HUES64 (cell line): ENCODE results near the gene MICAL3.

ENCODE experiments used
- H3K27ac ChIP-seq: 2 replicates; pipeline ENCODE4 v1.7.0; 2013; ENCODE audit warnings: low read depth, low read length, inconsistent platforms
- H3K27me3 ChIP-seq: 2 replicates; pipeline ENCODE4 v1.6.1; 2013; ENCODE audit warnings: mild to moderate bottlenecking, low read length; ENCODE audit not compliant: insufficient read depth
- H3K36me3 ChIP-seq: 2 replicates; pipeline ENCODE4 v1.6.1; 2013; ENCODE audit warnings: mild to moderate bottlenecking, low read length; ENCODE audit not compliant: insufficient read depth
- H3K4me1 ChIP-seq: 2 replicates; pipeline ENCODE4 v1.6.1; 2013; ENCODE audit warnings: mild to moderate bottlenecking, low read length, moderate library complexity; ENCODE audit not compliant: insufficient read depth
- H3K4me3 ChIP-seq: 2 replicates; pipeline ENCODE4 v1.5.1; 2013; ENCODE audit warnings: mild to moderate bottlenecking, low read length, moderate library complexity
- H3K9ac ChIP-seq: 2 replicates; pipeline ENCODE4 v1.6.1; 2013; ENCODE audit warnings: mild to moderate bottlenecking, low read depth, low read length
- H3K9me3 ChIP-seq: 2 replicates; pipeline ENCODE4 v1.6.1; 2013; ENCODE audit warnings: low read depth, low read length; ENCODE audit not compliant: insufficient read depth
- WGBS: fragments of 150-250, 120-280 bp; methylation state at CpG from one replicate; pipeline ENCODE4 v1.1.7; 2013; ENCODE audit warnings: missing lambda C conversion rate; 5-methylcytosine and 5-hydroxymethylcytosine counted together

Gene MICAL3

DNA sequence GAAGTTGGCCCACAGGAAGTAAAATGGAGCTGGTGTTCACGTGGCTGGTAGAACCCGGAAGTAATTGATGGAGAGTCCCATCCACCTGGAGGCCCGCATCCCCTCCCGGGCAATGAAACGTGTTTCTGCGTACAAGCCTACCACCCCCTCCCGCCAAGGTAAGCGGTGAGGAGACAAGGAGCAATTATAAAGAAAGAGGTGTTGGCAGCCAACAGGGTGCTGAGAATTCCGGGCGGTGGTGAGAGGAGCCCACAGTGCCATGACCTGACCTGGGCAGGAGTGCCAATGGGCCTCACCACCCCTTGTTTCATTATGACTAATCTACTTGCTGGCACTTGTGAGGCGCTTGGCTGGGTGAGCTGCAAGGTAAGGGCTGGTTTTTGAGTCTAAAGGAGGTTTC lies 166.3 kb downstream of the MICAL3 start:
- Histone ChIP-seq H3K9ac (no peak overlapping the region), H3K27ac (no peak overlapping the region), H3K4me1 (no peaks in the 10 kb centered on the region), H3K9me3 (no peaks in the 10 kb centered on the region), H3K4me3 (no peak overlapping the region), H3K36me3 (no peaks in the 10 kb centered on the region), H3K27me3 (no peaks in the 10 kb centered on the region)
- 96% methylated on average over 11 of the region's 11 CpGs for WGBS

DNA sequence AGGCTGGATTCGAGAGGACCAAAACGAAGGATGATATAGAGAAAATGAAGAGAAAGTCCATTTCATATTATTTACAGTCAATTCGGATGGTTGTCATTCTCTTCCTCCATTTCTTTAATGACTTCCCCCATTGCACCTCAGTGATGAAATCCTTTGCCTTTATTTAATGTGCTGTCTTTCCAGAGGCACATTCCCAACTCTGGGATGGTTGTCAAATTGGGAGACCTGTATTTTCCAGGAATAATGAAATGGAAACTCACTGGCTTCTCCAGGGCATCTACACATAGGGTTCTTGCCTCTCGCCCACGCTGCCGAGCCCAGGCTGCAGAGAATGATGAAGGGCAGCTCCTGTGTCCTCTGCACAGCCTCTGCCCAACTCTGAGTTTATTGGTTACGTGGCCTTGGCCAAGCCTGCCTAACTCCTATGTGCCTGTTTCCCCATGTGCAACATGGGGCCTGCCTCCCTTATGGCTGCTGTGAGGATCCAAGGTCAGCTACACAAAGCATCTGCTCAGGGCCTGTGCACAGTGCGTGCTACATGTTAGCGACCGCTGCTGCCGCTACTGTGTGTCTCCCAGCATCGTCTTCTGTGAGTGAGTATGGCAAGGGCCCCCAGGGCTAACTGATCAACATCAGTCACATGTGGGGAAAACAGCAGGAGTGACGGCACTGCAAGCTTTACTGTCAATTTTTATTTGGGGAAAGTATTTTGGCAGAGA lies 168.6 kb downstream of the MICAL3 start:
- no peak overlapping the region for H3K9ac ChIP-seq
- H3K36me3 ChIP-seq: no peaks in the 10 kb centered on the region
- H3K4me3 ChIP-seq: no peak overlapping the region
- H3K4me1 ChIP-seq: no peaks in the 10 kb centered on the region
- H3K27me3 ChIP-seq: no peaks in the 10 kb centered on the region
- no peak overlapping the region for H3K27ac ChIP-seq
- no peaks in the 10 kb centered on the region for H3K9me3 ChIP-seq
- WGBS: 95% methylated on average over 12 of the region's 13 CpGs

DNA sequence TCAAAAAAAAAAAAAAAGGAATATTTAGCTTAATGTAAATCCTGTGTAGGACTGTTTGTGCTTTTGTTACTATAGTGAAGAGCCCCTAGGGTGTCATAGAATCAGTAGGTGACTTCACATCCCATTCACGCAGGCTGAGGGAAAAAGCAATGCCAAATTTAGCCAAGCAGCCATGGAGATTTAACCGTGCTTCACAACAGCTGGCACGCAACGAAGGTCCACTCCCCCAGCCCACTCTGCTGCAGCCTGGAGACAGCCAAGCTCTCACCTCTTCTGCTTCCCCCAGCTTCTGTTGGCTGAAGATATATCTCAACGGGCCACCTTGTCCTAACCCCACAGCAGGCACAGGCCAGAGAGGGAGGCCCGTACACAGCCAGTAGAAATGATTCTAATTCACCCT lies 171.3 kb downstream of the MICAL3 start:
- no peaks in the 10 kb centered on the region for H3K4me1 ChIP-seq
- WGBS: 96% methylated on average over 6 of the region's 6 CpGs
- no peak overlapping the region for H3K9ac ChIP-seq
- no peaks in the 10 kb centered on the region for H3K36me3 ChIP-seq
- H3K9me3 ChIP-seq: no peaks in the 10 kb centered on the region
- H3K27ac ChIP-seq: no peak overlapping the region
- H3K27me3 ChIP-seq: no peaks in the 10 kb centered on the region
- H3K4me3 ChIP-seq: no peak overlapping the region

DNA sequence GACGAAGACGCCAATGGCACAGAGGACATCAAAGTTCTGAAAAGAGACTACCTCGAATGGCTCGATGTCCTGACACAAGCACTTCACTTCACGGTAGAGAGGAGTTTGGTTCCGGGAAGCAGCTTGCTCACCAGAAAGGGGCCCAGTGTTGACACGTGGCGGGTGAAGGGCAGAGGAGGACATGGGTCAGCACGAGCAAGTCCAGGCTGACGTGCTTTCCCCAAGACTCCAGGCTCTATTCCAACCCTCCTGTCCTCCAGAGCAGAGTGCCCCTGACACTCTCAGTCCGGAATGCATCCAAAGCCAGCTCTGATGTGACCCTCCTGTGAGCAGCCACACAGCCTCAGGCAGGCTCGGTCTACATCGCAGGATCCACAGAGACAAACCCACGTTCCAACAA lies 172.6 kb downstream of the MICAL3 start:
- H3K36me3 ChIP-seq: no peaks in the 10 kb centered on the region
- no peaks in the 10 kb centered on the region for H3K4me1 ChIP-seq
- no peak overlapping the region for H3K27ac ChIP-seq
- H3K9ac ChIP-seq: no peak overlapping the region
- H3K9me3 ChIP-seq: no peaks in the 10 kb centered on the region
- WGBS: 95% methylated on average over 14 of the region's 14 CpGs
- no peak overlapping the region for H3K4me3 ChIP-seq
- no peaks in the 10 kb centered on the region for H3K27me3 ChIP-seq

DNA sequence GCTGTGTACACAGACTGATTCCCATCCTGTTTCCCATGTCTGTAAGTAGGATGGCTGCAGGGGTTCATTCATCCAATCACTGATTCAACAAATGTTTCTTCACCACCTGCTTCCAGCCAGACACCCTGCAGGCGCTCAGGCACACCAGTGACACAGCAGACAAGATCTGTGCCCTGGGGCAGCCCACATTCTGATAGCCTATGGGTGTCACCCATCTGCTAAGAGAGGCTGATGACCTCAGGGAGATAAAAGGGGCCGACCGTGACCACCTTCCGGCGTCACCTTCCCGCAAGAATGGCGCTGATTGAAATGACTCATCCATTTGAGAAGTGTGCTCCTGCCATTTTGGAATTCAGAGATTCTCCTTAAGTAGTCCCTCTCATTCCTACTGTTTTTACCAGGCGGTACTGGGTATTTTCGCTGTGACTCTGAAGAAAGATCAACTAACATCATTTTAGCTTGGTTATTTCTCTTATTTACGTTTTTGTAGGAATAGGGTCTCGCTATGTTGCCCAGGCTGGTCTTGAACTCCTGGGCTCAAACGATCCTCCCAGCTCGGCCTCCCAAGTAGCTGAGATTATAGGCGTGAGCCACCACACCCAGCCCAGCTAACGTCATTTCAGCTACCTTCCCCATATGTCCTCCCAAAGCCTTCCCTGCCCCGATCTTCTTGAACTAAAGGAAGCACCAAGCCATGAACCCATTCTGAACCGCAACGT lies 176.8 kb downstream of the MICAL3 start:
- H3K9ac ChIP-seq: no peak overlapping the region
- H3K27ac ChIP-seq: no peak overlapping the region
- H3K4me3 ChIP-seq: no peak overlapping the region
- no peaks in the 10 kb centered on the region for H3K9me3 ChIP-seq
- WGBS: 95% methylated on average over 18 of the region's 18 CpGs
- no peaks in the 10 kb centered on the region for H3K4me1 ChIP-seq
- H3K27me3 ChIP-seq: no peaks in the 10 kb centered on the region
- H3K36me3 ChIP-seq: no peaks in the 10 kb centered on the region

DNA sequence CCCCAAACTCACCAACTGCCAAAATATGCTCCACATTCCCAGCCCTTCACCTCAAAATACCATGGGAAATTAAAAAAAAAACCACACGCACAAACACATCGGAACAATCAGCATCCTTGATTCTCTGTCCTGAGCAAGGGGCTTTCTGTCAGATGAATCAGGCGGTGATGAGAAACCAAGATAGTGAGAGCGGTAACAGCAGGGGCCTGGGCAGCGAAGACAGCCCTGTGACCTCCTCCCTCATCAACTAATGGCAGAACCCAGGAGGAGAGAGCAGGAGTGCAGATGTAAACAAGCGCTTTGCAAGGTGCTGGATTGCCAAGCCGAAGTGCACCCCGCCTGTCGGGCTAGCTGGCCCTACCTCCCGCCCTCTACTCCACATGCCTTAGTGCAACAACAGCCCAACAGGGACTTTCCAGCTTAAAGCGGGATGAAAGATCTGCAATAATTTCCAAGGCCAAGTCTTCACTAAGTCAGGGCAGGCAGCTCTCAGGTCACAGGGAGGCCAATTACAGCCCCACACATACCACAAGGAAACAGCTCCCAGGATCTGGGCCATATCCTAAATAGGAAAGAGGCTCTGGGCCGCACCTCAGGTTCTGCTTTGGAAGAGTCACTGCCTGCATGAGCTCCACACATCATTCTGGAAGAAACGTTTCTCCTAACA lies 177.9 kb downstream of the MICAL3 start:
- H3K36me3 ChIP-seq: no peaks in the 10 kb centered on the region
- 88% methylated on average over 13 of the region's 13 CpGs for WGBS
- no peaks in the 10 kb centered on the region for H3K27me3 ChIP-seq
- no peak overlapping the region for H3K4me3 ChIP-seq
- H3K27ac ChIP-seq: no peak overlapping the region; the same call in 1 of the 2 replicates
- no peak overlapping the region for H3K9ac ChIP-seq
- H3K9me3 ChIP-seq: no peaks in the 10 kb centered on the region
- no peaks in the 10 kb centered on the region for H3K4me1 ChIP-seq

DNA sequence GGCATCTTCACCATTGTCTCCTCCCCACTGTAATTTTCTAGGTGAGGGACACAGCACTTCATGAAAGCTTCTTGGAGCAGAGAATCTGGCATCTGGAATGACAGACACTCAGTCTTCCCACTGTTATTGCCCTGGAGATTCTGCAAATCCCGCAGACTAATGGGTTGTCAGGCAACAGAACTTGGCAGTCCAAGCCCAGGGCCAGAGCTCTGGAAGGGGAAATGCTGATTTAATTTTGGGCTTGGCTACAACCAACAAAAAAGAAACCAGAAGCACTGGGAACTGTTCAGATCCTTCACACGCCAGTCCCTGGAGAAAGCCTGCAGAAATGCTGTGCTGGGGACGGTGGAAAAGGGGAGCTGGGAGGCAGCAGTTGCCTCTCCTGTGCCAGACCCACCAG lies 178.6 kb downstream of the MICAL3 start:
- no peaks in the 10 kb centered on the region for H3K27me3 ChIP-seq
- no peak overlapping the region for H3K4me3 ChIP-seq
- no peak overlapping the region for H3K9ac ChIP-seq
- H3K36me3 ChIP-seq: no peaks in the 10 kb centered on the region
- H3K9me3 ChIP-seq: no peaks in the 10 kb centered on the region
- 95% methylated on average over 3 of the region's 3 CpGs for WGBS
- H3K4me1 ChIP-seq: no peaks in the 10 kb centered on the region
- no peak overlapping the region for H3K27ac ChIP-seq

DNA sequence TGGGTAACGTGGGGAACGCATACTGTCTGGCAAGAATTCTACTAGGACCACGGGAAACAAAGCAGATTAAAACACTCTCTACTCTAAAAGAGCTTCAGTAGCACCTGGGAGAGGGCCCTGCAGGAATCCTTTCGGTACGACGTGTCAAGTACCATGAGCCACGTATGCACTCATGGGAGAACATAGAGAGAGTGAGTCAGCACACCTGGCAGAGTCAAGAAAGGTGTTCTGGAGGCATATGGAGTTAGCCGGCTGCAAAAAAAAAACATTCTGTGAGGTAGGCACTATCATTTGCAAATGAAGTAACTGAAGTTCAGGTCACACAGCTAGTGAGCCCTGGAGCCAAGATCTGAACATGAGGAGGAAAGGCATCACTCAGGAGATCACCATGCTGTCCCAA lies 179.0 kb downstream of the MICAL3 start:
- no peaks in the 10 kb centered on the region for H3K9me3 ChIP-seq
- H3K9ac ChIP-seq: no peak overlapping the region
- WGBS: 93% methylated on average over 8 of the region's 8 CpGs
- H3K36me3 ChIP-seq: peaks cover 3% of the 10 kb centered on the region; the same call in 1 of the 2 replicates
- no peak overlapping the region for H3K27ac ChIP-seq
- H3K27me3 ChIP-seq: no peaks in the 10 kb centered on the region
- no peak overlapping the region for H3K4me3 ChIP-seq
- H3K4me1 ChIP-seq: no peaks in the 10 kb centered on the region

DNA sequence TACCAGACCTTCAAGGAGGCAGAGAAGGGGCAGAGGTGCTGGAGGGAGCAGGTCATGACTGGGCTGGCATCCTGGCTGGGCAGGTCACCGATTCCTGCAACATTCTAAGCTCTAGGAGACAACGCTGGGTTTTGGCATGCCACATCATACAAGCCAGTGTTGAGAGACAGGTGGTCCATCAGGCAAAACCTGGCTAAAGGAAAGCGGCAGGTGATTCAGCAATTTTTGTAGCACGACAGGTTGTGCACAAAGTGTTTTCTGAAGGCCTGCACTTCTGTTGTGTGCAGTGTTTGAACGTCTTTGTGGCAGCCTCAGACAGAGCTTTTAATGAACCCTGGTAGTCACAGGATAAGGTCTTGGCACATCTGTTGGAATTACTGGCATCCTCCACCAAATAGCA lies 180.2 kb downstream of the MICAL3 start:
- Histone ChIP-seq H3K27me3 (no peaks in the 10 kb centered on the region), H3K36me3 (peaks cover 6% of the 10 kb centered on the region; the same call in 1 of the 2 replicates), H3K9me3 (no peaks in the 10 kb centered on the region), H3K4me1 (no peaks in the 10 kb centered on the region), H3K4me3 (no peak overlapping the region), H3K9ac (no peak overlapping the region), H3K27ac (no peak overlapping the region)
- 92% methylated on average over 5 of the region's 5 CpGs for WGBS

DNA sequence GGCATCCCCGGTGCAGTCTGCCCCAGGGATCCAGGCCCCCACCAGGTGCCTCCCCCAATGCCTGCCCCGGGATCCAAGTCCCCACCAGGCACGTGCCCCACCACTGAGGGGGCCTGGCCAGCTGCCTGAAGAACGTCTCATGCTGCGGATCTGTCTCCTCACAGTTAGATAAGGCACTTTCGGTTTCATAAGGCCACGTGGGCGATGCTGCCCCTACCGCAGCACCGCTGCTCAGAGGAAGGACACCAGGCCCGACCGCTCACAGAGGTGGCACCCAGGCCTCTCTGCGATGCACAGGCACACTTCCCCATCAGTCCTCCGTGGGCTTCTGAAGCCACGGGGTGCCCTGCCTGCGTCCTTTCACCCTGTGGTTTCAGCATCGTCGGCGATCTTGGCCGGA lies 182.0 kb downstream of the MICAL3 start:
- peaks cover 11% of the 10 kb centered on the region; the same call in 1 of the 2 replicates for H3K36me3 ChIP-seq
- no peak overlapping the region for H3K9ac ChIP-seq
- no peaks in the 10 kb centered on the region for H3K9me3 ChIP-seq
- H3K27me3 ChIP-seq: no peaks in the 10 kb centered on the region
- H3K27ac ChIP-seq: no peak overlapping the region
- H3K4me3 ChIP-seq: no peak overlapping the region
- 93% methylated on average over 20 of the region's 20 CpGs for WGBS
- no peaks in the 10 kb centered on the region for H3K4me1 ChIP-seq

DNA sequence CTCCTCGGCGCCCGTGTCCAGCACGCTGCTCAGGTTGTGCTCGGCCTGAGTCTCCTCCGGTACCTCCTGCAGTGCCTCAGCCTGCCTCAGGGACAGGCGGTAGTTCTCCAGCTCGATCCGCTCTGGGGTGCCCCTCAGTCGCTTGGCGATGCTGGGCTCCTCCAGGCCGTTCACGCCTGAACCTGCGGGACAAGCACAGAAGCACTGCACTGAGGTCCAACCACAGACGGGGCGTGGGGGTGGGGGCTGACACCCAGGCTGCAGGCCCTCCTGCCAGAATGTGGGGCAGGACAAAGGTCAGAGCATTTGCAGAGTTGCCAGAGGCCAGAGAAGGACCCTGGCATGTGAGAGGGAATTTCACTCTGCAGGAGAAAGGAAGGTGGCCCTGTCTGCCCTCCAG lies 182.5 kb downstream of the MICAL3 start:
- no peaks in the 10 kb centered on the region for H3K9me3 ChIP-seq
- H3K27me3 ChIP-seq: no peaks in the 10 kb centered on the region
- WGBS: 95% methylated on average over 16 of the region's 16 CpGs
- H3K9ac ChIP-seq: no peak overlapping the region
- no peak overlapping the region for H3K27ac ChIP-seq
- H3K36me3 ChIP-seq: peaks cover 11% of the 10 kb centered on the region; the same call in 1 of the 2 replicates
- H3K4me1 ChIP-seq: no peaks in the 10 kb centered on the region
- no peak overlapping the region for H3K4me3 ChIP-seq
